ENCODE data around the gene ACOXL.

ACOXL gene

GRCh38 chr2:110955045-110955444 lies 222.7 kb downstream of the ACOXL start (continued):
- TF ChIP-seq, protein P1, sequence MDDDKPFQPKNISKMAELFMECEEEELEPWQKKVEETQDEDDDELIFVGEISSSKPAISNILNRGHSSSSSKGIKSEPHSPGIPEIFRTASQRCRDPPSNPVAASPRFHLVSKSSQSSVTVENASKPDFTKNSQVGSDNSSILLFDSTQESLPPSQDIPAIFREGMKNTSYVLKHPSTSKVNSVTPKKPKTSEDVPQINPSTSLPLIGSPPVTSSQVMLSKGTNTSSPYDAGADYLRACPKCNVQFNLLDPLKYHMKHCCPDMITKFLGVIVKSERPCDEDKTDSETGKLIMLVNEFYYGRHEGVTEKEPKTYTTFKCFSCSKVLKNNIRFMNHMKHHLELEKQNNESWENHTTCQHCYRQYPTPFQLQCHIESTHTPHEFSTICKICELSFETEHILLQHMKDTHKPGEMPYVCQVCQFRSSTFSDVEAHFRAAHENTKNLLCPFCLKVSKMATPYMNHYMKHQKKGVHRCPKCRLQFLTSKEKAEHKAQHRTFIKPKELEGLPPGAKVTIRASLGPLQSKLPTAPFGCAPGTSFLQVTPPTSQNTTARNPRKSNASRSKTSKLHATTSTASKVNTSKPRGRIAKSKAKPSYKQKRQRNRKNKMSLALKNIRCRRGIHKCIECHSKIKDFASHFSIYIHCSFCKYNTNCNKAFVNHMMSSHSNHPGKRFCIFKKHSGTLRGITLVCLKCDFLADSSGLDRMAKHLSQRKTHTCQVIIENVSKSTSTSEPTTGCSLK (tag by site-specific recombination; IDR thresholded peaks at IDR 0.05) = no peak
- no peak for TF ChIP-seq ZFP3 (tag by site-specific recombination; IDR thresholded peaks at IDR 0.05; ENCODE audit: low read depth)
- no peak for TF ChIP-seq ZNF157 (tag by site-specific recombination; IDR thresholded peaks at IDR 0.05)
- TF ChIP-seq ZBTB8A (tag by site-specific recombination; IDR thresholded peaks at IDR 0.05) = no peak
- no peak for TF ChIP-seq ZBTB17 (tag by site-specific recombination; IDR thresholded peaks at IDR 0.05)
- no peak for TF ChIP-seq ZNF155 (tag by site-specific recombination; IDR thresholded peaks at IDR 0.05)
- TF ChIP-seq MEIS1 (CRISPR knock-in tag; IDR thresholded peaks at IDR 0.05; ENCODE audit: borderline replicate concordance) = no peak
- TF ChIP-seq ZNF341 (tag by site-specific recombination; IDR thresholded peaks at IDR 0.05; ENCODE audit: low read depth) = no peak
- no peak for TF ChIP-seq ZNF350 (tag by site-specific recombination; IDR thresholded peaks at IDR 0.05)
- no peak for TF ChIP-seq ZNF473 (tag by site-specific recombination; IDR thresholded peaks at IDR 0.05)
- no peak for TF ChIP-seq ZNF112 (tag by site-specific recombination; IDR thresholded peaks at IDR 0.05)
- TF ChIP-seq ZNF266 (tag by site-specific recombination; IDR thresholded peaks at IDR 0.05; ENCODE audit: low read depth) = no peak
- no peak for TF ChIP-seq ZNF610 (tag by site-specific recombination; IDR thresholded peaks at IDR 0.05; ENCODE audit: borderline replicate concordance)

GRCh38 chr2:110955556-110955955 lies 223.2 kb downstream of the ACOXL start:
- TF ChIP-seq ZXDB (tag by site-specific recombination; IDR thresholded peaks at IDR 0.05) = no peak
- TF ChIP-seq ZNF157 (tag by site-specific recombination; IDR thresholded peaks at IDR 0.05) = no peak
- peak; percentile 39 for TF ChIP-seq ZNF623 (tag by site-specific recombination; IDR thresholded peaks at IDR 0.05)
- TF ChIP-seq HOXD13 (CRISPR knock-in tag; IDR thresholded peaks at IDR 0.05; ENCODE audit: borderline replicate concordance) = no peak
- no peak for TF ChIP-seq ZNF585B (tag by site-specific recombination; IDR thresholded peaks at IDR 0.05)
- no peak for TF ChIP-seq ZNF112 (tag by site-specific recombination; IDR thresholded peaks at IDR 0.05)
- TF ChIP-seq ZNF626 (tag by site-specific recombination; IDR thresholded peaks at IDR 0.05) = no peak
- Histone ChIP-seq H3K36me3 (ENCODE audit: control insufficient read depth in 2 of 2, insufficient read depth in 1 of 2, low read length in 2 of 2) (no peaks in the 10 kb centered on the region), H3K4me1 (ENCODE audit: control insufficient read depth, insufficient read depth, low read length) (no peaks in the 10 kb centered on the region), H3K4me3 (ENCODE audit: low read depth, low read length) (no peak overlapping the region), H3K27ac (ENCODE audit: extremely low read depth, low read depth, low read length) (no peak overlapping the region), H3K9me3 (ENCODE audit: control insufficient read depth, insufficient read depth, low read depth, low read length) (no peaks in the 10 kb centered on the region)
- POLR2A ChIA-PET = no interaction called here
- CTCF ChIA-PET = interaction anchor here (0.5 to 0.6 kb wide), 2 partner anchors 10 to 35 kb away, joined by 3 read pairs; no protein-coding TSS in a partner anchor

GRCh38 chr2:110957293-110957692 lies 224.9 kb downstream of the ACOXL start:
- H3K4me1 ChIP-seq (ENCODE audit: control insufficient read depth, insufficient read depth, low read length) = no peaks in the 10 kb centered on the region
- no peak for TF ChIP-seq ZNF121 (tag by site-specific recombination; IDR thresholded peaks at IDR 0.05)
- TF ChIP-seq ZNF837 (tag by site-specific recombination; IDR thresholded peaks at IDR 0.05) = no peak
- TF ChIP-seq REST (tag by site-specific recombination; IDR thresholded peaks at IDR 0.05) = no peak
- TF ChIP-seq ZBTB48 (tag by site-specific recombination; IDR thresholded peaks at IDR 0.05) = no peak
- no peak for TF ChIP-seq ZNF707 (tag by site-specific recombination; IDR thresholded peaks at IDR 0.05)
- TF ChIP-seq ZNF341 (tag by site-specific recombination; IDR thresholded peaks at IDR 0.05; ENCODE audit: low read depth) = no peak
- TF ChIP-seq, protein P2, sequence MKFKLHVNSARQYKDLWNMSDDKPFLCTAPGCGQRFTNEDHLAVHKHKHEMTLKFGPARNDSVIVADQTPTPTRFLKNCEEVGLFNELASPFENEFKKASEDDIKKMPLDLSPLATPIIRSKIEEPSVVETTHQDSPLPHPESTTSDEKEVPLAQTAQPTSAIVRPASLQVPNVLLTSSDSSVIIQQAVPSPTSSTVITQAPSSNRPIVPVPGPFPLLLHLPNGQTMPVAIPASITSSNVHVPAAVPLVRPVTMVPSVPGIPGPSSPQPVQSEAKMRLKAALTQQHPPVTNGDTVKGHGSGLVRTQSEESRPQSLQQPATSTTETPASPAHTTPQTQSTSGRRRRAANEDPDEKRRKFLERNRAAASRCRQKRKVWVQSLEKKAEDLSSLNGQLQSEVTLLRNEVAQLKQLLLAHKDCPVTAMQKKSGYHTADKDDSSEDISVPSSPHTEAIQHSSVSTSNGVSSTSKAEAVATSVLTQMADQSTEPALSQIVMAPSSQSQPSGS (tag by site-specific recombination; IDR thresholded peaks at IDR 0.05; ENCODE audit: low read depth) = no peak
- TF ChIP-seq ZNF529 (tag by site-specific recombination; IDR thresholded peaks at IDR 0.05; ENCODE audit: insufficient replicate concordance) = no peak
- TF ChIP-seq, protein P1 (tag by site-specific recombination; IDR thresholded peaks at IDR 0.05) = no peak
- TF ChIP-seq BCL11A (tag by site-specific recombination; IDR thresholded peaks at IDR 0.05; ENCODE audit: low read depth) = no peak

More at GRCh38 chr2:110957293-110957692, 224.9 kb downstream of the ACOXL start:
- Histone ChIP-seq H3K36me3 (ENCODE audit: control insufficient read depth in 2 of 2, insufficient read depth in 1 of 2, low read length in 2 of 2) (no peaks in the 10 kb centered on the region), H3K27ac (ENCODE audit: extremely low read depth, low read depth, low read length) (no peak overlapping the region), H3K9me3 (ENCODE audit: control insufficient read depth, insufficient read depth, low read depth, low read length) (no peaks in the 10 kb centered on the region), H3K4me3 (ENCODE audit: low read depth, low read length) (no peak overlapping the region)
- POLR2A ChIA-PET = no interaction called here
- CTCF ChIA-PET = no interaction called here

Measured in HEK293 (cell line).